ENCODE data around the gene EFS. TPM values are rescaled to one million over a fixed set of nuclear protein-coding genes. Genes with fewer than 3 reads are reported as not detected.
"Not testable (repeated sequence)": the region's sequence is repeated elsewhere in the genome, so short reads cannot be mapped to it uniquely, and the experiment has no call there.

The EFS gene
- total RNA-seq, 1 donor from 2014 or later: 0.82 TPM

GRCh38 chr14:23399591-23399990 lies 34.6 kb upstream of the EFS start:
- no peak for DNase-seq (ENCODE audit: extremely low read depth, low read depth, low spot score)

GRCh38 chr14:23399136-23399535 lies 34.2 kb upstream of the EFS start:
- no peak for DNase-seq (ENCODE audit: extremely low read depth, low read depth, low spot score)

- DNase-seq (ENCODE audit: extremely low read depth, low read depth, low spot score): no peak
These were observed 33.4 kb upstream of the EFS start for GRCh38 chr14:23398348-23398747.

GRCh38 chr14:23396781-23397407 lies 31.9 kb upstream of the EFS start:
- DNase-seq (ENCODE audit: extremely low read depth, low read depth, low spot score): no peak

DNA sequence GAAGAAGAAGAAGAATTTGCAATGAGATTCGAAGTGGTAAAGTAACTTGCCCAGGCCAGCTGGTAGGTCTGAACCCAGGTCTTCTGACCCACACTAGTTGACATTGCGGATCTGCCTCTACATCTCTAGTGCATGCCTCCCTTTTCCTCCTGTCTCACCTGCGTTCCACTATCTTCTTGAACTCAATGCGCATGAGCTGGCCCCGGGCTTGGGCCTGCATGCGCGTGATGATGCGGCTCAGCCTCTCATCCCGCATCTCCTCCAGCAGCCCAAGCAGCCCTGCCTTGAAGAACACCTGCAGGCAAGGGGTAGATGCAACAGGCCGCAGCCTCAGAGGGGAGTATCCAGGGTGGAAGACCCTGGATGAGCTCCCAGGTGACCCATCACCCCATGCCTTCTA lies 31.2 kb upstream of the EFS start:
- DNase-seq (ENCODE audit: extremely low read depth, low read depth, low spot score): no peak

- no peak for DNase-seq (ENCODE audit: extremely low read depth, low read depth, low spot score)
These were observed 27.6 kb upstream of the EFS start for GRCh38 chr14:23392613-23393012.

DNA sequence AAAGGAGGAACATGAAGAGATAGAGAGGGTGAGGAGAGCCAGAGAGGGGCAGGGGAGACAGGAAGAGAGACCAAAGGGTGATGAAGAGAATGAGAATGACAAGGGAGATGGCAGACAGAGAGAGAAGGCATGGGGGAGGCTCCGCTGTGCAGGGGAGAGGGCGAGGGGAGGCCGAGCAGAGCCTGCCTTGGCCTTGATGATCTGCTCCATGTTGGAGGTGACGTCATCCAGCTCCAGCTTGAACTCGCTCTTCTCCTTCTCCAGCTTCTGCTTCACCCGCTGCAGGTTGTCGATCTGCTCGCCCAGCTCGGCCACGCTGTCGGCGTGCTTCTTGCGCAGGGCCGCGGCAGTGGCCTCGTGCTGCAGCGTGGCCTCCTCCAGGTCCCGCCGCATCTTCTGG lies 24.9 kb upstream of the EFS start:
- not testable (repeated sequence) for DNase-seq (ENCODE audit: extremely low read depth, low read depth, low spot score)

DNA sequence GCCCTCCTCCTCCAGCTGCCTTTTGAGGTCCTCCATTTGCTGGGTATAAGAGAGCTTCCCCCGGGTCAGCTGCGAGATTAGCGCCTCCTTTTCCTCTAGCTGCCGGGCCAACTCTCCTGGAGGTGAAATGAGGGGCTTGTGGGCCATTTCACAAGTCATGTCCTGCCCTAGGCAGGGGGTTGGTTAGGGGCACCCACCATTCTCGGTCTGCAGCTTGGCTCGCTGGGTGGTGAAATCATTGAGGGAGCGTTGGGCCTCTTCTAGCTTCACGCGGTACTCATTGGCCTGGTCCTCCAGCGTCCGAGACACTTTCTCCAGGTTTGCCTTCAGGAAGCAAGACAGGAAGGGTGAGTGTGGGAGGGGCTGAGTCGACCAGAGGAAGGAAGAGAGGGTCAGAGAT lies 24.4 kb upstream of the EFS start:
- no peak for DNase-seq (ENCODE audit: extremely low read depth, low read depth, low spot score)

DNA sequence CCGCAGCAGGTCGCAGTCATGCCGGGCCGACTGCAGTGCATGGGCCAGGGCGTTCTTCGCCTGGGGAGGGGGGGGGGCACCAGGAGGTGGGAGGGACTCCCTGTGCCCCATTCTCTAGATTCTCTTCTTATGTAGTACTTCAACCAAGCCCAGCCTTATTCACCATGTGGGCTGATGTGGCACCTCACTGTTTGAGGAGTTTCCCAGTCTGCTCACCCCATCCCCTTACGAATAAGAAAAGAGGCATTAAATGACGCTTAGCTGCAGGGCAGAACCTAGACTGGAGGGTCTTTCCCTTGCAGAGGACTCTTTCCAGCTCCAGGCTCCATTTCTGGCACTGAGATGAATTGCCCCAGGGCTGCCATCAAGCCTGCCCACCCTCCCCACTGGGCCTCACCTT lies 24.0 kb upstream of the EFS start:
- DNase-seq (ENCODE audit: extremely low read depth, low read depth, low spot score): no peak

DNA sequence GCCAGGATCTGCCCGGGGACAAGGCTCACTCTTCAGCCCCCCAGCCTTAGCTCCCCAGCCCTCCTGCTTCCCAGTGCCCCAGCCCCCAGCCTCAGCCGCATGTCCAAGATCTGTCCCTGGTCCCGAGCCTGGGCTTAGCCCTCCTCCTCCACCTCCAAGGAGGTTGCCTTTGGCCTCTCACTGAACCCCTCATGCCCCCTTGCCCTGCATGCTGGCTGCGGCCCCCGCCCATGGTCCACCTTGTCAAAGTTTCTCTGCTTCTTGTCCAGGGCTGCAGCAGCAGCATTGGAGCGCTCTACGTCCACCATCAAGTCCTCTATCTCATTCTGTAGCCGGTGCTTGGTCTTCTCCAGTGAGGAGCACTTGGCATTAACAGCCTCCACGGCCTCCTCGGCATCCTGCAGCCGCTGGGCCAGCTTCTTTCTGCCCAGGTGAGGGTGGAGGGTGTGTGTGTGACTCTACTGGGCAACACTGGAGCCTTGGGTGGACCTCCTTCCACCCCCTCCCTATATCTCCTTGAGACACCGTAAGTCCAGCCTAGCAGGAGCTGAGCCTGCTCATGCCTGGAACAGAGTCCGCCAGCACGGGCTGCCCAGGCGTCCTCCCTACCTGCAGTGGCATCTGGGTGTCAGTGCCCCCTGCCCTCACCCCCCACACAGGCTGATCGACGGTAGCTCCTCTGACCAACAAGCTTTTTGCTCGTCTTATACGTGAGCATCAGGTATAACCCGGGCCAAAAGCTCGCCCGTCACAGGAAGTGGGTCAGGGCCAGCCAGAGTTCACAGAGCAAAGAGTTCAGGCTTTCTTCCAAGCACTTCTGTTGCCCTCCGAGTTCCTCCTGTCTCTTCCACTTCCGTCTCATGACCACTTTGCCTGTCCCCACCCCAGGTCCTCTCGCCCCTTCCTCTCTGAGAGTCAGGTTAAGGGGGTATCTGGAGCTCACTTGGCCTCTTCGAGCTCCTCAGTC lies 23.2 kb upstream of the EFS start:
- DNase-seq (ENCODE audit: extremely low read depth, low read depth, low spot score): no peak

- DNase-seq (ENCODE audit: extremely low read depth, low read depth, low spot score): no peak
These were observed 22.0 kb upstream of the EFS start for GRCh38 chr14:23386999-23387398.

GRCh38 chr14:23386266-23386657 lies 21.3 kb upstream of the EFS start:
- DNase-seq (ENCODE audit: extremely low read depth, low read depth, low spot score): not testable (repeated sequence)

GRCh38 chr14:23385642-23386265 lies 20.8 kb upstream of the EFS start:
- DNase-seq (ENCODE audit: extremely low read depth, low read depth, low spot score): no peak

- no peak for DNase-seq (ENCODE audit: extremely low read depth, low read depth, low spot score)
These were observed 20.3 kb upstream of the EFS start for GRCh38 chr14:23385244-23385641.

DNA sequence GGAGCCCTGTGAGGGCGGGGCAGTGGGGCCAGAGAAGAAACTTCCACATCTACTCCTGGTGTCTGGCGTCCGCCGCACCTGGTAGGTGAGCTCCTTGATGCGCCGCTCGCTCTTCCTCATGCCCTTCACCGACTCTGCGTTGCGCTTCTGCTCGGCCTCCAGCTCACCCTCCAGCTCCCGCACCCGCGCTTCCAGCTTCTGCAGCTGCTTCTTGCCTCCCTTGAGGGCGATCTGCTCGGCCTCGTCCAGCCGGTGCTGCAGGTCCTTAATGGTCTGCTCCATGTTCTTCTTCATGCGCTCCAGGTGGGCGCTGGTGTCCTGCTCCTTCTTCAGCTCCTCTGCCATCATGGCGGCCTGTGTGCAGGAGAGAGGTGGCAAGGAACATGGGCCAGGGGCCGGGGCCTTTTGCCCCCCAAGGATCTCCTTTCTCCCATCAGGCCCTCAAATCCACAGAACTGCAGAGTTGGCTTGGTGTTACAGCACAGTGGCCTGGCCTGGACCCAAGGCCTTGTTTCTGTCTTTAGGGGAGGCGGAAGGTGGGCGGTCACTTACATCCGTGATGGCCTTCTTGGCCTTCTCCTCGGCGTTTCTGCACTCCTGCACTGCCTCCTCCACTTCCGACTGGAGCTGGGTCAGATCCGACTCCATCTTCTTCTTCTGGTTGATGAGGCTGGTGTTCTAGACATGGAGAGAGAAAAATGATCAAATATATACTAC lies 19.6 kb upstream of the EFS start:
- DNase-seq (ENCODE audit: extremely low read depth, low read depth, low spot score): no peak

GRCh38 chr14:23382731-23383440 lies 17.9 kb upstream of the EFS start:
- DNase-seq (ENCODE audit: extremely low read depth, low read depth, low spot score): no peak

DNA sequence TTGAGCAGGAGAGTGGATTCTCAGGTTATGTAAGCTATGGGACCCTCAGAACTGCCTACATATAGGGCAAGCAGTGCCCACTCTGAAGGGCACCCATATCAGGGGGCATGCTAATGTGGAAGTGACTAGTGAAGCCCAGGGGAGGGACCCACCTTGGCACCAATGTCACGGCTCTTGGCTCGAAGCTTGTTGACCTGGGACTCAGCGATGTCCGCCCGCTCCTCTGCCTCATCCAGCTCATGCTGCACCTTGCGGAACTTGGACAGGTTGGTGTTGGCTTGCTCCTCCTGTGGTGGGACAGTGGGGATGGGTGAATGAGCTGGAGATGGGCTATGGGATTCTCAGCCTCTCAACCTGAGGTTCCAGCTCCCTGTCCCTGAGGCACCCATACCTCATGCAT lies 17.3 kb upstream of the EFS start:
- no peak for DNase-seq (ENCODE audit: extremely low read depth, low read depth, low spot score)

DNA sequence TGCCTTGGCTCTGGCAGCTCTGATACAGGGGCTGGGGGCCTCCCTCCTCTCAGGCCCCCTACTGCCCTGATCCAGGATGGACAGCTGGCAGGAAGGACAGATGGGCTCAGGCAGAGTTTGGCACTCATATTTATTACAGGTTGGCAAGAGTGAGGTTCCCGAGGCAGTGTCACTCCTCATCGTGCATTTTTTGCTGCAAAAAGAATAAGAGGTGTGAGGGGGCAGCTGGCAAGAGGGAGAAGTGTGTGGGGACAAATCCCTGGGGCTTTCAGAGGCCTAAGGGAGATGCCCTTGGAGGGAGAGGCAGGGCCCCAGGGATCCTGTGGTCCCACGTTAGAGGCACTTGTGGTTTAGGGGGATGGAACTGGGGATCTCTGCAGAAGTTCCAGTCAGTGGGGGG lies 16.9 kb upstream of the EFS start:
- no peak for DNase-seq (ENCODE audit: extremely low read depth, low read depth, low spot score)

GRCh38 chr14:23380976-23381375 lies 16.0 kb upstream of the EFS start:
- no peak for DNase-seq (ENCODE audit: extremely low read depth, low read depth, low spot score)

- no peak for DNase-seq (ENCODE audit: extremely low read depth, low read depth, low spot score)
These were observed 15.4 kb upstream of the EFS start for GRCh38 chr14:23380197-23380914.

Data from glomerular endothelial cell (primary cell).